A549 (cell line): ENCODE measurements around the gene DYNC1H1. TPM values are rescaled to one million over a fixed set of nuclear protein-coding genes. Genes with fewer than 3 reads are reported as not detected.

Experiments
- ATAC-seq, 2 experiments: fragments of 200-7000 bp in 1 of 2; fragments of >200 bp in 1 of 2; cut with Nextera tagmentation in 1 of 2; cut with Tn5 transposase in 1 of 2; 3 replicates each; pipeline versions ENCODE4 v1.8.0 to v1.9.1; 2018 to 2020; ENCODE audit warnings: mild to moderate bottlenecking in 1 of 2, moderate library complexity in 1 of 2
- CTCF ChIA-PET: fragments of 300-600 bp; sonication (Branson Sonifier 250); formaldehyde crosslinking; extraction: SDS; loops from one replicate; lab custom pipeline; 2021; ENCODE audit warnings: antibody characterized with exemption, inconsistent platforms; lab: Yijun Ruan, JAX
- POLR2A ChIA-PET: fragments of 350-600 bp; formaldehyde crosslinking; extraction: SDS; loops from one replicate; lab custom pipeline; 2021; ENCODE audit warnings: antibody characterized with exemption, inconsistent platforms; lab: Yijun Ruan, JAX
- DNase-seq, 2 experiments: peaks; one replicate each; pipeline versions ENCODE4 v3.0.0 to v3.0.0-alpha.2; 2011 to 2016; ENCODE audit warnings: low read depth in 1 of 2, low spot score in 1 of 2
- FAIRE-seq: peaks from 2 replicates; lab custom pipeline; 2011; peaks lifted over from hg19 to GRCh38; lab: Jason Lieb, UNC
- H3K27ac ChIP-seq, 2 experiments: fragments of >200 bp; sonication (Bioruptor Twin); formaldehyde crosslinking; 3 replicates each; pipeline ENCODE4 v1.5.1; 2016 to 2017
- H3K4me1 ChIP-seq: fragments of >200 bp; sonication (Bioruptor Twin); formaldehyde crosslinking; 3 replicates; pipeline ENCODE4 v1.6.1; 2016
- H3K4me2 ChIP-seq: fragments of >200 bp; sonication (Bioruptor Twin); formaldehyde crosslinking; 3 replicates; pipeline ENCODE4 v1.6.1; 2016
- H3K4me3 ChIP-seq: fragments of >200 bp; sonication (Bioruptor Twin); formaldehyde crosslinking; 3 replicates; pipeline ENCODE4 v1.5.1; 2016
- H3K9me3 ChIP-seq: fragments of >200 bp; sonication (Bioruptor Twin); formaldehyde crosslinking; 3 replicates; pipeline ENCODE4 v1.6.1; 2016
- BHLHE40 ChIP-seq: IDR thresholded peaks from 2 replicates; pipeline ENCODE4 v1.6.1; 2012; ENCODE audit warnings: low read depth, low read length, inconsistent platforms
- CBX2 ChIP-seq: fragments of 200-600 bp; sonication (generic); IDR thresholded peaks from 2 replicates; pipeline ENCODE4 v1.6.1; 2016; ENCODE audit warnings: low read depth, mild to moderate bottlenecking, borderline replicate concordance
- CHD2 ChIP-seq: fragments of 150-350 bp; IDR thresholded peaks from 2 replicates; pipeline ENCODE4 v1.6.1; 2014; ENCODE audit warnings: low read length; ENCODE audit not compliant: partially characterized antibody
- EHF ChIP-seq: fragments of 250-450 bp; sonication (Bioruptor Pico); IDR thresholded peaks from 2 replicates; pipeline ENCODE4 v1.5.0; 2020; ENCODE audit warnings: mild to moderate bottlenecking
- EHMT2 ChIP-seq: fragments of 200-600 bp; sonication (generic); IDR thresholded peaks from 2 replicates; pipeline ENCODE4 v1.6.1; 2016; ENCODE audit warnings: antibody characterized with exemption, low read depth, mild to moderate bottlenecking, moderate library complexity
- HEYL ChIP-seq: fragments of 250-450 bp; sonication (Bioruptor Pico); IDR thresholded peaks from 2 replicates; pipeline ENCODE4 v1.8.0; 2021; ENCODE audit warnings: mild to moderate bottlenecking, moderate library complexity
- KDM5A ChIP-seq: fragments of 200-600 bp; sonication (generic); IDR thresholded peaks from 2 replicates; pipeline ENCODE4 v1.6.1; 2016; ENCODE audit warnings: antibody characterized with exemption, mild to moderate bottlenecking
- RAD21 ChIP-seq, 2 experiments: fragments of >200 bp in 1 of 2; sonication (Bioruptor Twin) in 1 of 2; formaldehyde crosslinking in 1 of 2; IDR thresholded peaks in 1 of 2; conservative IDR thresholded peaks in 1 of 2; 2 replicates in 1 of 2; 3 replicates in 1 of 2; pipeline ENCODE4 v1.6.1; 2012 to 2018; ENCODE audit warnings: inconsistent platforms in 1 of 2
- RARB ChIP-seq: fragments of 250-450 bp; sonication (Bioruptor Pico); IDR thresholded peaks from 2 replicates; pipeline ENCODE4 v1.8.0; 2021; ENCODE audit warnings: mild to moderate bottlenecking, moderate library complexity
- RCOR1 ChIP-seq: fragments of 150-350 bp; IDR thresholded peaks from 2 replicates; pipeline ENCODE4 v1.6.1; 2014; ENCODE audit warnings: antibody characterized with exemption, low read length, low read depth
- TFCP2L1 ChIP-seq: fragments of 250-450 bp; sonication (Bioruptor Pico); IDR thresholded peaks from 2 replicates; pipeline ENCODE4 v1.5.0; 2021; ENCODE audit warnings: mild to moderate bottlenecking
- TP53 ChIP-seq: fragments of 250-450 bp; sonication (Bioruptor Pico); IDR thresholded peaks from 2 replicates; pipeline ENCODE4 v1.5.0; 2021; ENCODE audit warnings: mild to moderate bottlenecking, moderate library complexity
- ZC3H11A ChIP-seq: fragments of 450-650 bp; IDR thresholded peaks from 2 replicates; pipeline ENCODE4 v1.6.1; 2014; ENCODE audit warnings: antibody characterized with exemption, mild to moderate bottlenecking
- ZSCAN20 ChIP-seq: fragments of 250-450 bp; sonication (Bioruptor Pico); IDR thresholded peaks from 2 replicates; pipeline ENCODE4 v1.8.0; 2022; ENCODE audit warnings: mild to moderate bottlenecking, moderate library complexity
- WGBS: methylation state at CpG from one replicate; pipeline ENCODE4 v1.1.6; 2017; ENCODE audit errors: missing lambda C conversion rate; 5-methylcytosine and 5-hydroxymethylcytosine counted together
- polyA plus RNA-seq, 4 experiments: library from polyadenylated mRNA; depleted of rRNA in 3 of 4; stranded (reverse); fragments of >200 nt; fragmentation: RNase III in 1 of 4; extraction: RNeasy Plus Mini Kit Qiagen cat#74134 plus additional on column Dnase treatment in 1 of 4; gene quantifications; 2 replicates in 3 of 4; 3 replicates in 1 of 4; pipeline ENCODE4 v1.2.3, GENCODE V29; 2011 to 2017
- TF ChIP-seq, protein P1 (sequence below): IDR thresholded peaks from 2 replicates; pipeline ENCODE4 v1.6.1; 2012
- TF ChIP-seq, protein P2 (sequence below): fragments of 150-350 bp; IDR thresholded peaks from 2 replicates; pipeline ENCODE4 v1.6.1; 2014; ENCODE audit warnings: low read depth, mild to moderate bottlenecking, low read length
- TF ChIP-seq, protein P3 (sequence below): fragments of >200 bp; sonication (Bioruptor Twin); formaldehyde crosslinking; IDR thresholded peaks from 3 replicates; pipeline ENCODE4 v1.5.1; 2016

Gene DYNC1H1
- polyA plus RNA-seq, 2 of the 4 experiments (the other 2 are of a cell fraction): 177 to 187 TPM

DNA sequence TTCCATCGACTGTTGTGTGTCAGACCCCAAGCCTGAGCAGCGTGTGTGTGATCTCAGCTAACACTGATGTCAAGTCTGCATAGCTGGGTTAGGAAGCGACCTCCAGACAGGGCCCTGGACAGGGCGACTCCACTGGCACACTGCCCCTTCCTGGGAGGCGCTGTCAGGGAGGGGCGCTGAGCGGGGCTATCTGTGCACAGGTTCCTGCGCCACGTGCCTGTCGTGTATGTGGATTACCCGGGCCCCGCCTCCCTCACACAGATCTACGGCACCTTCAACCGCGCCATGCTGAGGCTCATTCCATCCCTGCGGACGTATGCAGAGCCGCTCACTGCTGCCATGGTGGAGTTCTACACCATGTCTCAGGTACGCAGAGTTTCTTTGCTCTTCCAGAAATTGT lies 53.9 kb downstream of the DYNC1H1 start:
- TF ChIP-seq, protein P1, sequence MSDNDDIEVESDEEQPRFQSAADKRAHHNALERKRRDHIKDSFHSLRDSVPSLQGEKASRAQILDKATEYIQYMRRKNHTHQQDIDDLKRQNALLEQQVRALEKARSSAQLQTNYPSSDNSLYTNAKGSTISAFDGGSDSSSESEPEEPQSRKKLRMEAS: no peak
- TF ChIP-seq RCOR1 (no peak), RARB (CRISPR knock-in tag) (no peak), ZC3H11A (no peak), ZSCAN20 (CRISPR knock-in tag) (no peak), HEYL (CRISPR knock-in tag) (no peak), EHMT2 (no peak), BHLHE40 (no peak), TFCP2L1 (no peak)
- TF ChIP-seq, protein P2, sequence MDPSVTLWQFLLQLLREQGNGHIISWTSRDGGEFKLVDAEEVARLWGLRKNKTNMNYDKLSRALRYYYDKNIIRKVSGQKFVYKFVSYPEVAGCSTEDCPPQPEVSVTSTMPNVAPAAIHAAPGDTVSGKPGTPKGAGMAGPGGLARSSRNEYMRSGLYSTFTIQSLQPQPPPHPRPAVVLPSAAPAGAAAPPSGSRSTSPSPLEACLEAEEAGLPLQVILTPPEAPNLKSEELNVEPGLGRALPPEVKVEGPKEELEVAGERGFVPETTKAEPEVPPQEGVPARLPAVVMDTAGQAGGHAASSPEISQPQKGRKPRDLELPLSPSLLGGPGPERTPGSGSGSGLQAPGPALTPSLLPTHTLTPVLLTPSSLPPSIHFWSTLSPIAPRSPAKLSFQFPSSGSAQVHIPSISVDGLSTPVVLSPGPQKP: no peak
- CTCF ChIA-PET: interaction anchor here (0.9 to 1.5 kb wide), 2 partner anchors 11 to 15 kb away, joined by 3 to 4 read pairs; no protein-coding TSS in a partner anchor
- WGBS: 97% methylated on average over 19 of the region's 19 CpGs
- DNase-seq (no peak), ATAC-seq (no peak; a peak in 1 of 6 replicates), FAIRE-seq (no peak)
- Histone ChIP-seq H3K27ac (no peak overlapping the region), H3K4me3 (no peak overlapping the region), H3K4me2 (no peak overlapping the region), H3K9me3 (no peaks in the 10 kb centered on the region), H3K4me1 (no peaks in the 10 kb centered on the region)
- POLR2A ChIA-PET: no interaction called here

DNA sequence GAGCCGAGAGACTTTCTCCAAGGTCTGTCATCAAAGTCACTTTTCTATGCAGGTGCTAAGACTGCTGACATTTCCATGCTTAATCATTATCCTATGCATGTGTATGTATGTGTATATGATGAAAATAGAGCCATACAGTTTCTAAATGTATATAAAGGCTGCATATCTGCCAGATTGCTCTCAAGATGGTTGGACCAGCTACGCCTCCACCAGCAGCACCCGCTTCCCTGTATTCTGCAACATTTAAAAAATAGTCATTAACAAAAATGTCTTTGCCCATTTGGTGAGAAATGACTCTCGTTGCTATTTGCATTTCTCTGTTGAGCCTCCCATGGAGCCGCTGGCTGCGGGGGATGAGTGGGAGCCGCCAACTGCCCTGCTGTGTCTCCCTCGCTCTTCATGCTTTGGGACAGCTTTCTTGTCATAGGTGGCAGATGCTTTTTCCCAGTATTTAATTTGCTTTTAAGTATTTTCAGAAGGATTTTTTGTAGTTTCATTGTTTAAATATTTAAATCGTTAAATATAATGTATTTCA lies 54.7 kb downstream of the DYNC1H1 start:
- H3K9me3 ChIP-seq: no peaks in the 10 kb centered on the region
- CTCF ChIA-PET: interaction anchor here (0.9 to 3.4 kb wide), 4 partner anchors 10 to 58 kb away, joined by 3 to 17 read pairs (median 4); no protein-coding TSS in a partner anchor
- POLR2A ChIA-PET: no interaction called here
- no peak for FAIRE-seq
- H3K4me3 ChIP-seq: no peak overlapping the region
- no peak overlapping the region for H3K4me2 ChIP-seq
- TF ChIP-seq RAD21 (conservative IDR thresholded peaks at IDR 0.05 in 1 of 2, IDR thresholded peaks at IDR 0.05 in 1 of 2) (no peak), EHF (CRISPR knock-in tag) (no peak), CBX2 (no peak), TP53 (no peak), CHD2 (no peak), KDM5A (no peak)
- H3K4me1 ChIP-seq: no peaks in the 10 kb centered on the region
- DNase-seq: no peak
- WGBS: 95% methylated on average over 9 of the region's 9 CpGs
- H3K27ac ChIP-seq: no peak overlapping the region
- no peak for ATAC-seq

DNA sequence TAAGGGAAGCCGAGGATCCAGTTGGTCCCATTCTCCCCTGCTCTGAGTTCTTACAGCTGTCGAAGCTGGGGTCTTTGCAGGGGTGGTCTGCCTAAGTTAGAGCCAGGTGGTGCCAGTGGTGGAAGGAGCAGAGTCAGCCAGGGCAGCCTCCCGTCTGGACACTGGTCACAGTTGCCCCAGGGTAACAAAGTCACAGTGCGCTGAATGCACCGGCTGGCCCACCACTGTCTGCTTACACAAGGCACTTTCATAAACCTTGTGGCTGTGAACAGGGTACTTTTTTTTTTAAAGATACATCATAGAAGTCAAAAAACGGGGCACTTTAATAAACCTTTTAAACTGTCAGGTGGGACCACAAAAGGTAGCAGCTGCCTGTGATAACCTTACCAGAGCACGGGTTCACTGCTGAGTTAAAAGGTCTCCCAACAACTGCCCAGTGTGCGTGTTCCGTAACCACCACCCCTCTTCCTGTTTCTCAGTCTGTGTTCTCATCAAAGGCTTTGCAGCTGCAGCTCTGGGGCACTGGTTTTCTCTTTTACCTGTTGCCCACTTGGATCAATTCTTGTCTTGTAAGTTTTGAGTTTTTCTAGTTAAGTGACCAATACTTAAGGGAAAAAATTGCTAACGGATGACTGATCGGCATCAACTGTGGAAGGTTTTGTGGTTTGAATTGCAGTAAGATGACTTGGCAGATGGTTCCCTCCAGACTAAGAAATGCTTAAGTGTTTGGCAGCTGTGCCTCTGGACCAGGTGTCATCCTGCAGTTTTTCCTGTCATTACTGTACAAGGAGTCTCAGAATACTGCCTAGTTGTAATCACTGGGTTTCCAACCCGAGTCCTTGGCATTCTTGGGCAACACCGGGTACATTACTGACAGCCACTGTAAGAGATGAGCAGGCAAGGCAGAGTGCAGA lies 55.9 kb downstream of the DYNC1H1 start:
- CTCF ChIA-PET: interaction anchor here (1.5 to 3.4 kb wide), 4 partner anchors 10 to 59 kb away, joined by 4 to 17 read pairs (median 4); no protein-coding TSS in a partner anchor
- POLR2A ChIA-PET: no interaction called here
- TF ChIP-seq, protein P3, sequence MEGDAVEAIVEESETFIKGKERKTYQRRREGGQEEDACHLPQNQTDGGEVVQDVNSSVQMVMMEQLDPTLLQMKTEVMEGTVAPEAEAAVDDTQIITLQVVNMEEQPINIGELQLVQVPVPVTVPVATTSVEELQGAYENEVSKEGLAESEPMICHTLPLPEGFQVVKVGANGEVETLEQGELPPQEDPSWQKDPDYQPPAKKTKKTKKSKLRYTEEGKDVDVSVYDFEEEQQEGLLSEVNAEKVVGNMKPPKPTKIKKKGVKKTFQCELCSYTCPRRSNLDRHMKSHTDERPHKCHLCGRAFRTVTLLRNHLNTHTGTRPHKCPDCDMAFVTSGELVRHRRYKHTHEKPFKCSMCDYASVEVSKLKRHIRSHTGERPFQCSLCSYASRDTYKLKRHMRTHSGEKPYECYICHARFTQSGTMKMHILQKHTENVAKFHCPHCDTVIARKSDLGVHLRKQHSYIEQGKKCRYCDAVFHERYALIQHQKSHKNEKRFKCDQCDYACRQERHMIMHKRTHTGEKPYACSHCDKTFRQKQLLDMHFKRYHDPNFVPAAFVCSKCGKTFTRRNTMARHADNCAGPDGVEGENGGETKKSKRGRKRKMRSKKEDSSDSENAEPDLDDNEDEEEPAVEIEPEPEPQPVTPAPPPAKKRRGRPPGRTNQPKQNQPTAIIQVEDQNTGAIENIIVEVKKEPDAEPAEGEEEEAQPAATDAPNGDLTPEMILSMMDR: no peak
- no peak for TF ChIP-seq TFCP2L1

More for the DNA sequence above, 55.9 kb downstream of the DYNC1H1 start:
- Histone ChIP-seq H3K27ac (no peak overlapping the region), H3K4me2 (no peak overlapping the region), H3K4me3 (no peak overlapping the region), H3K9me3 (no peaks in the 10 kb centered on the region), H3K4me1 (no peaks in the 10 kb centered on the region)
- FAIRE-seq: no peak
- WGBS: 94% methylated on average over 13 of the region's 13 CpGs
- DNase-seq: no peak
- no peak for ATAC-seq
